Hepatocyte (in vitro differentiated cells): Measurements from ENCODE around the gene ALG6. TPM values are rescaled to one million over a fixed set of nuclear protein-coding genes. Genes with fewer than 3 reads are reported as not detected.

ENCODE experiments used
- DNase-seq: peaks from one replicate; pipeline ENCODE4 v3.0.0-alpha.2; 2016; ENCODE audit warnings: low spot score
- H2AFZ ChIP-seq: fragments of 200-600 bp; sonication (generic); 2 replicates; pipeline ENCODE4 v1.6.0; 2016; ENCODE audit warnings: antibody characterized with exemption, mild to moderate bottlenecking
- H3K27ac ChIP-seq: fragments of 200-600 bp; sonication (generic); 2 replicates; pipeline ENCODE4 v1.5.1; 2016; ENCODE audit warnings: mild to moderate bottlenecking
- H3K27me3 ChIP-seq: fragments of 200-600 bp; sonication (generic); 2 replicates; pipeline ENCODE4 v1.6.1; 2016
- H3K36me3 ChIP-seq: fragments of 200-600 bp; sonication (generic); replicated peaks from 2 replicates; pipeline ENCODE4 v1.5.1; 2016; ENCODE audit warnings: low read depth; ENCODE audit not compliant: insufficient read depth
- H3K4me1 ChIP-seq: fragments of 200-600 bp; sonication (generic); 2 replicates; pipeline ENCODE4 v1.5.1; 2016; ENCODE audit warnings: mild to moderate bottlenecking, moderate library complexity; ENCODE audit not compliant: insufficient read depth
- H3K4me2 ChIP-seq: fragments of 200-600 bp; sonication (generic); 2 replicates; pipeline ENCODE4 v1.6.0; 2016
- H3K4me3 ChIP-seq: fragments of 200-600 bp; sonication (generic); 2 replicates; pipeline ENCODE4 v1.5.1; 2016; ENCODE audit warnings: mild to moderate bottlenecking
- H3K79me2 ChIP-seq: fragments of 200-600 bp; sonication (generic); 2 replicates; pipeline ENCODE4 v1.6.0; 2017; ENCODE audit warnings: mild to moderate bottlenecking
- H3K9me2 ChIP-seq: fragments of 200-600 bp; sonication (generic); replicated peaks from 2 replicates; pipeline ENCODE4 v1.6.0; 2017; ENCODE audit warnings: mild to moderate bottlenecking; ENCODE audit not compliant: insufficient read depth
- H3K9me3 ChIP-seq: fragments of 200-600 bp; sonication (generic); 2 replicates; pipeline ENCODE4 v1.5.1; 2016; ENCODE audit warnings: low read depth, mild to moderate bottlenecking
- H4K20me1 ChIP-seq: fragments of 200-600 bp; sonication (generic); 2 replicates; pipeline ENCODE4 v1.6.0; 2016; ENCODE audit warnings: mild to moderate bottlenecking; ENCODE audit not compliant: insufficient read depth, poor library complexity, severe bottlenecking
- EZH2 ChIP-seq: fragments of 200-600 bp; sonication (generic); IDR thresholded peaks from 2 replicates; pipeline ENCODE4 v1.6.1; 2016; ENCODE audit warnings: antibody characterized with exemption, mild to moderate bottlenecking, borderline replicate concordance
- EZH2phosphoT487 ChIP-seq: fragments of 200-600 bp; sonication (generic); IDR thresholded peaks from one replicate; pipeline ENCODE4 v1.6.1; 2018; ENCODE audit warnings: antibody characterized with exemption, mild to moderate bottlenecking, low read depth, moderate library complexity; ENCODE audit not compliant: unreplicated experiment, severe bottlenecking
- WGBS: methylation state at CpG from one replicate; pipeline ENCODE4 v1.1.6; 2016; ENCODE audit warnings: low lambda C conversion rate; ENCODE audit errors: missing lambda C conversion rate; 5-methylcytosine and 5-hydroxymethylcytosine counted together
- polyA plus RNA-seq: library from polyadenylated mRNA; unstranded; fragments of >200 nt; fragmentation: Nextera tagmentation; extraction: Ambion mirVana; gene quantifications from 2 replicates; pipeline ENCODE4 v1.2.1, GENCODE V29; 2016
- total RNA-seq: library from RNA; depleted of rRNA; stranded (reverse); fragments of >200 nt; gene quantifications from 2 replicates; pipeline ENCODE4 v1.2.3, GENCODE V29; 2014
- TF ChIP-seq, protein P1 (sequence below): fragments of 200-600 bp; sonication (generic); IDR thresholded peaks from 2 replicates; pipeline ENCODE4 v1.5.1; 2016; ENCODE audit warnings: antibody characterized with exemption, mild to moderate bottlenecking; ENCODE audit not compliant: poor library complexity

Gene ALG6
- total and polyA plus RNA-seq, 2 experiments from 2014 or later: 12.4 to 20.7 TPM

DNA sequence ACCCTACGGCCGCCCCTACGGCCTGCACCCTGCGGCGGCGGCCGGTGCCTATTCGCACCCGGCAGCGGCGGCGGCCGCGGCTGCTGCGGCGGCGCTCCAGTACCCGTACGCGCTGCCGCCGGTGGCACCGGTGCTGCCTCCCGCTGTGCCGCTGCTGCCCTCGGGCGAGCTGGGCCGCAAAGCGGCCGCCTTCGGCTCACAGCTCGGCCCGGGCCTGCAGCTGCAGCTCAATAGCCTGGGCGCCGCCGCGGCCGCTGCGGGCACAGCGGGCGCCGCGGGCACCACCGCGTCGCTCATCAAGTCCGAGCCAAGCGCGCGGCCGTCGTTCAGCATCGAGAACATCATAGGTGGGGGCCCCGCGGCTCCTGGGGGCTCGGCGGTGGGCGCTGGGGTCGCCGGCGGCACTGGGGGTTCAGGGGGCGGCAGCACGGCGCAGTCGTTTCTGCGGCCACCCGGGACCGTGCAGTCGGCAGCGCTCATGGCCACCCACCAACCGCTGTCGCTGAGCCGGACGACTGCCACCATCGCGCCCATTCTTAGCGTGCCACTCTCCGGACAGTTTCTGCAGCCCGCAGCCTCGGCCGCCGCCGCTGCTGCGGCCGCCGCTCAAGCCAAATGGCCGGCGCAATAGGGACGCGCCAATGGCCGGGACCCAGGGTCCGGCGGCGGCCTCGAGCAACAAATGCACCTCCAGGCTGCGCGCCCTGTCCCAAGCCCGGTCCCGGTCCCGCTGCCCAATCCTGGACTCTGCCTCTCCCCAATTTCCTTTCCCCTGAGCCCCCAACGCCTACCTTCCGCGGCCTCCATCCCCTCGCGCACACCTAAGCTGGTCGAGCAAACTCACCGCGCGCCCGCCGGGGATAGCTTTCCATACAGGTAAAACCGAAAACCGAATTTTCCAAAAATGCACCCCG lies 43.3 kb upstream of the ALG6 start:
- 2% methylated on average over 92 of the region's 114 CpGs for WGBS
- H3K9me2 ChIP-seq: no peaks in the 10 kb centered on the region
- peaks cover 97% of the 10 kb centered on the region for H3K27me3 ChIP-seq
- TF ChIP-seq EZH2 (peak; percentile 100), EZH2phosphoT487 (no peak)
- TF ChIP-seq, protein P1, sequence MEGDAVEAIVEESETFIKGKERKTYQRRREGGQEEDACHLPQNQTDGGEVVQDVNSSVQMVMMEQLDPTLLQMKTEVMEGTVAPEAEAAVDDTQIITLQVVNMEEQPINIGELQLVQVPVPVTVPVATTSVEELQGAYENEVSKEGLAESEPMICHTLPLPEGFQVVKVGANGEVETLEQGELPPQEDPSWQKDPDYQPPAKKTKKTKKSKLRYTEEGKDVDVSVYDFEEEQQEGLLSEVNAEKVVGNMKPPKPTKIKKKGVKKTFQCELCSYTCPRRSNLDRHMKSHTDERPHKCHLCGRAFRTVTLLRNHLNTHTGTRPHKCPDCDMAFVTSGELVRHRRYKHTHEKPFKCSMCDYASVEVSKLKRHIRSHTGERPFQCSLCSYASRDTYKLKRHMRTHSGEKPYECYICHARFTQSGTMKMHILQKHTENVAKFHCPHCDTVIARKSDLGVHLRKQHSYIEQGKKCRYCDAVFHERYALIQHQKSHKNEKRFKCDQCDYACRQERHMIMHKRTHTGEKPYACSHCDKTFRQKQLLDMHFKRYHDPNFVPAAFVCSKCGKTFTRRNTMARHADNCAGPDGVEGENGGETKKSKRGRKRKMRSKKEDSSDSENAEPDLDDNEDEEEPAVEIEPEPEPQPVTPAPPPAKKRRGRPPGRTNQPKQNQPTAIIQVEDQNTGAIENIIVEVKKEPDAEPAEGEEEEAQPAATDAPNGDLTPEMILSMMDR: no peak
- H3K4me1 ChIP-seq: peaks cover 14% of the 10 kb centered on the region
- H2AFZ ChIP-seq: peak overlapping the region; percentile 58
- H3K4me3 ChIP-seq: no peak overlapping the region
- peak overlapping the region; percentile 96 for H3K4me2 ChIP-seq
- H3K36me3 ChIP-seq: no peaks in the 10 kb centered on the region
- H3K9me3 ChIP-seq: no peaks in the 10 kb centered on the region
- DNase-seq: peak; percentile 12
- H3K27ac ChIP-seq: no peak overlapping the region
- H4K20me1 ChIP-seq: no peaks in the 10 kb centered on the region
- H3K79me2 ChIP-seq: no peaks in the 10 kb centered on the region

- Histone ChIP-seq H3K9me2 (no peaks in the 10 kb centered on the region), H2AFZ (peak overlapping the region; percentile 58), H3K36me3 (no peaks in the 10 kb centered on the region), H3K4me3 (no peak overlapping the region), H3K27me3 (peaks cover 97% of the 10 kb centered on the region), H3K4me1 (peaks cover 17% of the 10 kb centered on the region), H3K79me2 (no peaks in the 10 kb centered on the region), H3K9me3 (no peaks in the 10 kb centered on the region), H3K27ac (no peak overlapping the region), H3K4me2 (peak overlapping the region; percentile 96), H4K20me1 (no peaks in the 10 kb centered on the region)
- TF ChIP-seq EZH2 (peak; percentile 70), EZH2phosphoT487 (peak; percentile 95)
- TF ChIP-seq, protein P1: no peak
- WGBS: 2% methylated on average over 7 of the region's 7 CpGs
- DNase-seq: no peak
Observed at GRCh38 chr1:63324779-63325119, 42.7 kb upstream of the ALG6 start.

DNA sequence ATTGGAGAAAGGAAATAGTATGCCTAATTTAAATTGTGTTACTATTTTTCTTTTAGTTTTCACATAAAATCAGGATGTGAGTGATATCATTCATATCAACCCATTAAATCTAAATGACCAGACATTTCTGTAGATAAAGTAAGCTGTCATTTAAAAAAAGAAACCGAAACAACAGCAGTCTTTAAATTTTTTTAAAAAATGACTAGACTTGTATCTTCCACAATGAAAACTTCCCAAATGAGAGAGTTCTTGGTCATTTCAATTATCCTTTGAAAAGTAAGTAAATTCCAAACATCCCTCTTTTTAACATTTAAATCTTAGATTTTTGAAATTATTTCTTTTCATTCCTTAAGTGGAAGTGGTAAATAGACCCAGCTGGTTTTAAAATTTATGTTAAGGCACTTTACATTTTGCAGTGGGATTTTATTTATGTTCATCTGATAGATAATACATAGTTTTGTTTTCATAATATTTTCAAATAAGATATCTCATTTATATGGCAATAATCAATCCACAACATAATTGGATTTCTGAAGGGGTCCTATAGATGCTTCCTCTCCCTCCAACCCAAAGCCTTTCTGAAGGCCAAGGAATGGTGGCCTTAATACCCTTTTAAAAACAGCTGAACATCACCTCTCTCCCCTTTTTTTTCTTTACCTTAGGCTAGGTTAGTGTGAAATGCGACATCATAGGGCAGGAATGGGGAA lies 42.0 kb upstream of the ALG6 start:
- Histone ChIP-seq H3K36me3 (no peaks in the 10 kb centered on the region), H3K27me3 (peaks cover 97% of the 10 kb centered on the region), H3K9me3 (no peaks in the 10 kb centered on the region), H3K27ac (no peak overlapping the region), H4K20me1 (no peaks in the 10 kb centered on the region), H3K4me2 (no peak overlapping the region), H3K4me3 (peak overlapping the region; percentile 1), H2AFZ (no peak overlapping the region), H3K79me2 (no peaks in the 10 kb centered on the region), H3K4me1 (peaks cover 23% of the 10 kb centered on the region), H3K9me2 (no peaks in the 10 kb centered on the region)
- WGBS: 25% methylated on average over 2 of the region's 2 CpGs
- TF ChIP-seq, protein P1: no peak
- TF ChIP-seq EZH2phosphoT487 (peak; percentile 7), EZH2 (no peak)
- DNase-seq: no peak
